HepG2 (cell line): ENCODE results near the gene PRR19. TPM values are rescaled to one million over a fixed set of nuclear protein-coding genes. Genes with fewer than 3 reads are reported as not detected.
A peak's percentile ranks its signal among the peaks of the same experiment; 100 is the strongest.

ENCODE experiments used
- BHLHE40 ChIP-seq: IDR thresholded peaks from 2 replicates; pipeline ENCODE4 v1.6.1; 2011; ENCODE audit warnings: low read length, improper control_type of control experiment
- KAT7 ChIP-seq: IDR thresholded peaks from 2 replicates; pipeline ENCODE4 v1.6.1; 2018; ENCODE audit warnings: borderline replicate concordance, missing compliant biosample characterization
- MTERF4 ChIP-seq: sonication (generic); formaldehyde crosslinking; IDR thresholded peaks from 2 replicates; pipeline ENCODE4 v1.8.0; 2023; ENCODE audit warnings: mild to moderate bottlenecking, missing genetic modification reagents
- MTF2 ChIP-seq: sonication (generic); formaldehyde crosslinking; IDR thresholded peaks from 2 replicates; pipeline ENCODE4 v1.5.0; 2020; ENCODE audit warnings: missing genetic modification reagents, borderline replicate concordance
- NFYC ChIP-seq: IDR thresholded peaks from 2 replicates; pipeline ENCODE4 v1.6.1; 2016; ENCODE audit warnings: missing genetic modification reagents, missing compliant biosample characterization
- NRL ChIP-seq: sonication (generic); formaldehyde crosslinking; IDR thresholded peaks from 2 replicates; pipeline ENCODE4 v1.5.0; 2020; ENCODE audit warnings: missing genetic modification reagents, mild to moderate bottlenecking, moderate library complexity, borderline replicate concordance
- PTBP1 ChIP-seq: fragments of 200-400 bp; formaldehyde crosslinking; IDR thresholded peaks from 2 replicates; pipeline ENCODE4 v1.6.1; 2018; ENCODE audit warnings: low read length, low read depth; ENCODE audit not compliant: poor library complexity, severe bottlenecking
- SIN3A ChIP-seq: IDR thresholded peaks from 2 replicates; pipeline ENCODE4 v1.6.1; 2011; ENCODE audit warnings: low read depth, mild to moderate bottlenecking, control low read depth, low read length, borderline replicate concordance
- SMC3 ChIP-seq: IDR thresholded peaks from 2 replicates; pipeline ENCODE4 v1.6.1; 2011; ENCODE audit warnings: low read length, improper control_type of control experiment
- ZBTB34 ChIP-seq: sonication (generic); formaldehyde crosslinking; IDR thresholded peaks from 2 replicates; pipeline ENCODE4 v1.8.0; 2022; ENCODE audit warnings: mild to moderate bottlenecking, missing genetic modification reagents
- ZNF18 ChIP-seq: sonication (generic); formaldehyde crosslinking; IDR thresholded peaks from 2 replicates; pipeline ENCODE4 v1.8.0; 2022; ENCODE audit warnings: mild to moderate bottlenecking, missing genetic modification reagents; ENCODE audit not compliant: insufficient replicate concordance
- ZNF3 ChIP-seq: IDR thresholded peaks from 2 replicates; pipeline ENCODE4 v1.7.0; 2017; ENCODE audit warnings: inconsistent platforms
- ZNF431 ChIP-seq: sonication (generic); formaldehyde crosslinking; IDR thresholded peaks from 2 replicates; pipeline ENCODE4 v1.9.0; 2022; ENCODE audit warnings: missing genetic modification reagents, low read depth, mild to moderate bottlenecking, borderline replicate concordance
- ZNF7 ChIP-seq: IDR thresholded peaks from 2 replicates; pipeline ENCODE4 v1.6.1; 2016; ENCODE audit warnings: missing biosample characterization, missing genetic modification reagents
- polyA plus RNA-seq, 8 experiments: library from polyadenylated mRNA; depleted of rRNA in 3 of 8; stranded (reverse) in 7 of 8; unstranded in 1 of 8; fragments of >200 nt; fragmentation: Illumina TruSeq in 4 of 8; extraction: Trizol in 4 of 8; gene quantifications; 2 replicates each; pipeline versions ENCODE4 v1.2.1 to v1.2.3, GENCODE V29; 2011 to 2016; ENCODE audit warnings: low read depth in 4 of 8, missing spikeins in 1 of 8, mixed read lengths in 1 of 8; ENCODE audit not compliant: insufficient read depth in 1 of 8
- total RNA-seq, 5 experiments: library from RNA; depleted of rRNA; stranded (reverse); fragments of >200 nt; fragmentation: Illumina TruSeq; extraction: Trizol; gene quantifications; 2 replicates each; pipeline ENCODE4 v1.2.3, GENCODE V29; 2016; ENCODE audit warnings: low read depth in 1 of 5
- TF ChIP-seq, protein P1 (sequence below), 2 experiments: sonication (generic) in 1 of 2; formaldehyde crosslinking in 1 of 2; IDR thresholded peaks; 2 replicates each; pipeline versions ENCODE4 v1.5.1 to v1.6.1; 2011 to 2020; ENCODE audit warnings: borderline replicate concordance in 1 of 2, low read depth in 1 of 2, low read length in 1 of 2, mild to moderate bottlenecking in 1 of 2, missing genetic modification reagents in 1 of 2, moderate library complexity in 1 of 2
- TF ChIP-seq, protein P2 (sequence below): sonication (generic); formaldehyde crosslinking; IDR thresholded peaks from 2 replicates; pipeline ENCODE4 v1.5.0; 2020; ENCODE audit warnings: mild to moderate bottlenecking, missing genetic modification reagents
- TF ChIP-seq, protein P3 (sequence below): sonication (generic); formaldehyde crosslinking; IDR thresholded peaks from 2 replicates; pipeline ENCODE4 v1.4.0; 2020; ENCODE audit warnings: mild to moderate bottlenecking, missing genetic modification reagents, borderline replicate concordance

Gene PRR19
- total and polyA plus RNA-seq, 2 of the 13 experiments (the other 11 are each of a cell fraction or from before 2014, with no cell fraction given) = 0.21 to 0.33 TPM

DNA sequence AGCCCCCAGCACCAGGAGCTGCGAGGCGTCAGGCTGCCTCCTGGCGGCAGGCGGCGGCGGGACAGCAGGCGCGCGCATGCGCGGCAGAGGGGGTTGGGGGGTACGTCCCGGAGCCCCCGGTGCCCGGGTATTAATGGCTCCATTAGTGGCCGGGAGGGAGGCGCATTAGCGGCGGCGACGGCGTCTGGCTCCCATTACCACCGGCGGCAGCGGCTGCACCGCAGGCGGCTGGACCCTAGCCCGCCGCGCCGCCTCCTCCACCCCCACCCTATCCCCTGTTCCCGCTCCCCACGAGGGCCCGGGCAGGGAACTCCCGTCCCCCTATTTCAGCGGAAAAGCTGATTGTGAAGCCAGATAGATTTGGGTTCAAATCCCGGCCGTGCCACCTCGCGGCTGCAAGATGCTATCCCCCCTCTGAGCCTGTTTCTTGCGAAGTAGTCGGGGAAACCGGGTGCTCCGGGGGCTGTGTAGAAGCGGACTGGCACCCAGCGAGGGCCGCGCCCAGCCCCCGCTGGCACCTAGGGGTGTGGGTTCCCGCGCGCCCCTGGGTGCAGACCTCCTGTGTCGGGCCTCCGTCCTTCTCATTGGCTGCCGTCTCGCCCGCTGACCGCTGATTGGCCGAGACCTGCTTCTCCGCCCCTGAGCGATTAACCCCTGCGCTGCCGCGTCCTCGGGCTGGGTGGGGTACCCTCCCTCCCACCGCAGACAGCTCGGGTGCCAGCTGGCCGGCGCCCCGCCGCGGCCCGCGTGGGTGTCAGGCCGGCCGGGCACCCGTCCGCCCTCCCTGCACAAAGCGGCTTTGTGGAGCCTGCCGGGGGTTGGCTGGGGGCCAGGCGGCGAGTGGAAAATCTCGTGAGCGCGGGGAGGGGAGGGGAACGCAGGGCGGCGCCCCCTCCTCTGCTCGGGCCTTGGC is 21.8 kb upstream of the PRR19 start (continued):
- no peak for TF ChIP-seq PTBP1
- TF ChIP-seq, protein P1, sequence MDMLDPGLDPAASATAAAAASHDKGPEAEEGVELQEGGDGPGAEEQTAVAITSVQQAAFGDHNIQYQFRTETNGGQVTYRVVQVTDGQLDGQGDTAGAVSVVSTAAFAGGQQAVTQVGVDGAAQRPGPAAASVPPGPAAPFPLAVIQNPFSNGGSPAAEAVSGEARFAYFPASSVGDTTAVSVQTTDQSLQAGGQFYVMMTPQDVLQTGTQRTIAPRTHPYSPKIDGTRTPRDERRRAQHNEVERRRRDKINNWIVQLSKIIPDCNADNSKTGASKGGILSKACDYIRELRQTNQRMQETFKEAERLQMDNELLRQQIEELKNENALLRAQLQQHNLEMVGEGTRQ (IDR thresholded peaks at IDR 0.05; ENCODE audit: low read depth, low read length) = no peak
- TF ChIP-seq, protein P1 (CRISPR knock-in tag; IDR thresholded peaks at IDR 0.05; ENCODE audit: borderline replicate concordance) = no peak
- TF ChIP-seq KAT7 (CRISPR knock-in tag) = no peak; the same call in 1 of the 2 replicates
- peak; percentile 93 for TF ChIP-seq NFYC (CRISPR knock-in tag)
- TF ChIP-seq SIN3A = peak; percentile 82; the same call in 1 of the 2 replicates
- TF ChIP-seq, protein P2, sequence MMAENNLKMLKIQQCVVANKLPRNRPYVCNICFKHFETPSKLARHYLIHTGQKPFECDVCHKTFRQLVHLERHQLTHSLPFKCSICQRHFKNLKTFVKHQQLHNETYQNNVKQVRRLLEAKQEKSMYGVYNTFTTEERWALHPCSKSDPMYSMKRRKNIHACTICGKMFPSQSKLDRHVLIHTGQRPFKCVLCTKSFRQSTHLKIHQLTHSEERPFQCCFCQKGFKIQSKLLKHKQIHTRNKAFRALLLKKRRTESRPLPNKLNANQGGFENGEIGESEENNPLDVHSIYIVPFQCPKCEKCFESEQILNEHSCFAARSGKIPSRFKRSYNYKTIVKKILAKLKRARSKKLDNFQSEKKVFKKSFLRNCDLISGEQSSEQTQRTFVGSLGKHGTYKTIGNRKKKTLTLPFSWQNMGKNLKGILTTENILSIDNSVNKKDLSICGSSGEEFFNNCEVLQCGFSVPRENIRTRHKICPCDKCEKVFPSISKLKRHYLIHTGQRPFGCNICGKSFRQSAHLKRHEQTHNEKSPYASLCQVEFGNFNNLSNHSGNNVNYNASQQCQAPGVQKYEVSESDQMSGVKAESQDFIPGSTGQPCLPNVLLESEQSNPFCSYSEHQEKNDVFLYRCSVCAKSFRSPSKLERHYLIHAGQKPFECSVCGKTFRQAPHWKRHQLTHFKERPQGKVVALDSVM (CRISPR knock-in tag) = no peak
- TF ChIP-seq ZNF18 (CRISPR knock-in tag) = peak; percentile 50
- no peak for TF ChIP-seq MTF2 (CRISPR knock-in tag)
- TF ChIP-seq SMC3 = no peak; the same call in 1 of the 2 replicates
- no peak for TF ChIP-seq ZNF3 (CRISPR knock-in tag)
- TF ChIP-seq, protein P3, sequence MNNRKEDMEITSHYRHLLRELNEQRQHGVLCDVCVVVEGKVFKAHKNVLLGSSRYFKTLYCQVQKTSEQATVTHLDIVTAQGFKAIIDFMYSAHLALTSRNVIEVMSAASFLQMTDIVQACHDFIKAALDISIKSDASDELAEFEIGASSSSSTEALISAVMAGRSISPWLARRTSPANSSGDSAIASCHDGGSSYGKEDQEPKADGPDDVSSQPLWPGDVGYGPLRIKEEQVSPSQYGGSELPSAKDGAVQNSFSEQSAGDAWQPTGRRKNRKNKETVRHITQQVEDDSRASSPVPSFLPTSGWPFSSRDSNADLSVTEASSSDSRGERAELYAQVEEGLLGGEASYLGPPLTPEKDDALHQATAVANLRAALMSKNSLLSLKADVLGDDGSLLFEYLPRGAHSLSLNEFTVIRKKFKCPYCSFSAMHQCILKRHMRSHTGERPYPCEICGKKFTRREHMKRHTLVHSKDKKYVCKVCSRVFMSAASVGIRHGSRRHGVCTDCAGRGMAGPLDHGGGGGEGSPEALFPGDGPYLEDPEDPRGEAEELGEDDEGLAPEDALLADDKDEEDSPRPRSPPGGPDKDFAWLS = no peak
- TF ChIP-seq BHLHE40 = peak; percentile 8; the same call in 1 of the 2 replicates
- no peak for TF ChIP-seq ZNF7 (CRISPR knock-in tag)
- 0 out of 2 replicates have a peak, but pooled peaks have one; percentile 10 for TF ChIP-seq MTERF4 (CRISPR knock-in tag)
- no peak for TF ChIP-seq ZNF431 (CRISPR knock-in tag)
- no peak for TF ChIP-seq NRL
- TF ChIP-seq ZBTB34 (CRISPR knock-in tag) = no peak
